Activated CD4-positive, alpha-beta T cell treated with anti-CD3 and anti-CD28 coated beads for 48 hours (primary cell): ENCODE measurements around the gene CBY2.
A peak's percentile ranks its signal among the peaks of the same experiment; 100 is the strongest.
"Not testable (repeated sequence)": the region's sequence is repeated elsewhere in the genome, so short reads cannot be mapped to it uniquely, and the experiment has no call there.

Experiments
- DNase-seq: peaks from one replicate; pipeline ENCODE4 v3.0.0-alpha.2; 2020

Gene CBY2

GRCh38 chr13:45702088-45702487, at the start of gene CBY2:
Gene CBY2, plus strand, starts transcription at chr13:45702320. Its CDS starts 71 bp downstream, at chr13:45702391.
- no peak for DNase-seq

- no peak for DNase-seq
Observed at GRCh38 chr13:45654633-45655349, 47.3 kb upstream of the CBY2 start.

GRCh38 chr13:45658586-45659235, 43.4 kb upstream of the CBY2 start:
- DNase-seq: no peak

GRCh38 chr13:45659536-45659935, 42.6 kb upstream of the CBY2 start:
- DNase-seq: no peak

- not testable (repeated sequence) for DNase-seq
Observed at GRCh38 chr13:45660458-45660857, 41.7 kb upstream of the CBY2 start.

- DNase-seq: no peak
Observed at GRCh38 chr13:45662162-45662561, 40.0 kb upstream of the CBY2 start.

GRCh38 chr13:45662903-45663302, 39.2 kb upstream of the CBY2 start:
- not testable (repeated sequence) for DNase-seq

GRCh38 chr13:45669626-45670025, 32.5 kb upstream of the CBY2 start:
- not testable (repeated sequence) for DNase-seq

- DNase-seq: no peak
Observed at GRCh38 chr13:45670189-45670885, 31.8 kb upstream of the CBY2 start.

- DNase-seq: no peak
Observed at GRCh38 chr13:45674908-45675307, 27.2 kb upstream of the CBY2 start.

- no peak for DNase-seq
Observed at GRCh38 chr13:45678282-45678681, 23.8 kb upstream of the CBY2 start.

GRCh38 chr13:45681113-45681512, 21.0 kb upstream of the CBY2 start:
- no peak for DNase-seq

- DNase-seq: no peak
Observed at GRCh38 chr13:45682494-45683008, 19.6 kb upstream of the CBY2 start.

GRCh38 chr13:45683701-45684100, 18.4 kb upstream of the CBY2 start:
- DNase-seq: no peak

GRCh38 chr13:45688577-45688976, 13.5 kb upstream of the CBY2 start:
- no peak for DNase-seq

- DNase-seq: no peak
Observed at GRCh38 chr13:45690636-45691035, 11.5 kb upstream of the CBY2 start.

- DNase-seq: no peak
Observed at GRCh38 chr13:45691251-45691650, 10.9 kb upstream of the CBY2 start.

GRCh38 chr13:45691667-45692066, 10.5 kb upstream of the CBY2 start:
- DNase-seq: no peak

GRCh38 chr13:45695198-45695730, 6.9 kb upstream of the CBY2 start:
- peak; percentile 42 for DNase-seq

- no peak for DNase-seq
Observed at GRCh38 chr13:45696610-45697226, 5.4 kb upstream of the CBY2 start.

GRCh38 chr13:45700971-45701900, 884 bp upstream of the CBY2 start:
- peak; percentile 17 for DNase-seq

- DNase-seq: no peak
Observed at GRCh38 chr13:45702869-45703391, 810 bp downstream of the CBY2 start.
